ENCODE results near the gene PPCDC. TPM values are rescaled to one million over a fixed set of nuclear protein-coding genes. Genes with fewer than 3 reads are reported as not detected.
"Not testable (repeated sequence)": the region's sequence is repeated elsewhere in the genome, so short reads cannot be mapped to it uniquely, and the experiment has no call there.

Gene PPCDC
- total RNA-seq, 1 donor from 2014 or later, result 25.0 TPM

DNA sequence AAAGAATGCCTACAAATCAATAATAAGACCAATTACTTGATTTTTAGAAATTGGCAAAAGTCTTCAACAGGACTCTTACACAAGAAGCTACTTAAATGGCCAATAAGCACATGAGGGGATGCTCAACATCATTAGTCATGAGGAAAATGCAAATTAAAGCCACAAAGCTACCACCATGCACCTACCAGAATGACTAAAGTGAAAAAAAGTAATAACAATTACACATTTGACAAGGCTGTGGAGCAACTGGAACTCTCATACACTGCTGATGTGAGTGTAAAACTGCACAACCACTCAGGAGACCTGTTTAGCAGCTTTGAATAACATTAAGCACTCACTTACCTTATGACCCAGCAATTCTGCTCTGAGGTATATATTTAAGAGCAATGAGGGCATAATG is 68.4 kb downstream of the PPCDC start:
- DNase-seq (ENCODE audit: low spot score), result no peak
- no peaks in the 10 kb centered on the region for H3K9me3 Mint-ChIP-seq (ENCODE audit: unreplicated experiment)
- H3K4me3 Mint-ChIP-seq (ENCODE audit: unreplicated experiment), result no peak overlapping the region
- no peak for TF ChIP-seq CTCF (IDR thresholded peaks at IDR 0.05; ENCODE audit: unreplicated experiment)
- peaks cover 1% of the 10 kb centered on the region for H3K27me3 Mint-ChIP-seq (ENCODE audit: unreplicated experiment)
- H3K4me1 Mint-ChIP-seq (ENCODE audit: unreplicated experiment), result peaks cover 11% of the 10 kb centered on the region
- no peak overlapping the region for H3K27ac Mint-ChIP-seq (ENCODE audit: unreplicated experiment)
- H3K36me3 Mint-ChIP-seq (ENCODE audit: low read depth, unreplicated experiment), result peaks cover 3% of the 10 kb centered on the region

DNA sequence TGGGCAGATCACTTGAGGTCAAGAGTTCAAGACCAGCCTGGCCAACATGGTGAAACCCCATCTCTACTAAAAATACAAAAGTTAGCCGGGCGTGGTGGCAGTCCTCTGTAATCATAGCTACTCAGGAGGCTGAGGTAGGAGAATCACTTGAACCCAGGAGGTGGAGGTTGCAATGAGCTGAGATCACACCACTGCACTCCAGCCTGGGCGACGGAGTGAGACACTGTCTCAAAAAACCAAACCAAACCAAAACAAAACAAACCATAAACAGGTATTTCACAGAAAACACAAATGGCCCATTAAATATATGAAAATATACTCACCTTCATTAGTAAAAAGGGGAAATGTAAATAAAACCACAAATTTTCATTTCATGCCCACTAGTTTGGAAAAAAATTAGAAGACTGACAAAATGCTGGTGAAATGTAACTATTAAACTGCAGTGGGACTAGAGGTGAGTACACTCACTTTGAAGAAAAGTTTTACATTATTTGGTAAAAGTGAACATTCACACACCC is 71.6 kb downstream of the PPCDC start:
- not testable (repeated sequence) for H3K4me3 Mint-ChIP-seq (ENCODE audit: unreplicated experiment); H3K9me3 Mint-ChIP-seq (ENCODE audit: unreplicated experiment); H3K27ac Mint-ChIP-seq (ENCODE audit: unreplicated experiment)

GRCh38 chr15:75095594-75095993 is 72.2 kb downstream of the PPCDC start:
- Mint-ChIP-seq H3K27me3 (ENCODE audit: unreplicated experiment) (peaks cover 1% of the 10 kb centered on the region), H3K4me3 (ENCODE audit: unreplicated experiment) (no peak overlapping the region), H3K9me3 (ENCODE audit: unreplicated experiment) (no peaks in the 10 kb centered on the region), H3K27ac (ENCODE audit: unreplicated experiment) (no peak overlapping the region), H3K36me3 (ENCODE audit: low read depth, unreplicated experiment) (peaks cover 3% of the 10 kb centered on the region), H3K4me1 (ENCODE audit: unreplicated experiment) (no peaks in the 10 kb centered on the region)
- no peak for DNase-seq (ENCODE audit: low spot score)
- TF ChIP-seq CTCF (IDR thresholded peaks at IDR 0.05; ENCODE audit: unreplicated experiment), result no peak

More for the DNA sequence above, 71.6 kb downstream of the PPCDC start:
- not testable (repeated sequence) for H3K36me3 Mint-ChIP-seq (ENCODE audit: low read depth, unreplicated experiment); H3K27me3 Mint-ChIP-seq (ENCODE audit: unreplicated experiment); H3K4me1 Mint-ChIP-seq (ENCODE audit: unreplicated experiment); DNase-seq (ENCODE audit: low spot score)

DNA sequence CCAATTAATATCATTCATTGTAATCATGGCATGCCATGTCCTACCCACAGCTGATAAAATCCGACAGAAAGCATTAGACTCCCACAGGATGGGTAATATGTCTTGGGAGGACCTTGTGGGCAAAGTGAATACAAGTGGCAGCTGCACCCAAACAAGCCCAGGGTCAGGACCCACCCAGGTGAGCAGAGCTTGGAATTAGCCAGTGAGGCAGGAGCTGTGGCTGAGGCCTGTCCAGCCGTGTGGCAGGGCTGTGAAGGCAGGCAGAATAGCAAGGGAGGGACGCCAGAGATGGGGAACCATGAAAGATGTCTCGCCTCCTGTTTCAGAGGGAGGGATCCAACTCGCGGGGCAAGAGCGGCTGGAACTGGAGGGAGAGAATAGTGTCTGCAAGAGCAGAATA is 74.5 kb downstream of the PPCDC start:
- Mint-ChIP-seq H3K4me3 (ENCODE audit: unreplicated experiment) (no peak overlapping the region), H3K27ac (ENCODE audit: unreplicated experiment) (no peak overlapping the region), H3K36me3 (ENCODE audit: low read depth, unreplicated experiment) (peaks cover 3% of the 10 kb centered on the region), H3K4me1 (ENCODE audit: unreplicated experiment) (no peaks in the 10 kb centered on the region), H3K9me3 (ENCODE audit: unreplicated experiment) (no peaks in the 10 kb centered on the region), H3K27me3 (ENCODE audit: unreplicated experiment) (peaks cover 1% of the 10 kb centered on the region)
- no peak for TF ChIP-seq CTCF (IDR thresholded peaks at IDR 0.05; ENCODE audit: unreplicated experiment)
- no peak for DNase-seq (ENCODE audit: low spot score)

DNA sequence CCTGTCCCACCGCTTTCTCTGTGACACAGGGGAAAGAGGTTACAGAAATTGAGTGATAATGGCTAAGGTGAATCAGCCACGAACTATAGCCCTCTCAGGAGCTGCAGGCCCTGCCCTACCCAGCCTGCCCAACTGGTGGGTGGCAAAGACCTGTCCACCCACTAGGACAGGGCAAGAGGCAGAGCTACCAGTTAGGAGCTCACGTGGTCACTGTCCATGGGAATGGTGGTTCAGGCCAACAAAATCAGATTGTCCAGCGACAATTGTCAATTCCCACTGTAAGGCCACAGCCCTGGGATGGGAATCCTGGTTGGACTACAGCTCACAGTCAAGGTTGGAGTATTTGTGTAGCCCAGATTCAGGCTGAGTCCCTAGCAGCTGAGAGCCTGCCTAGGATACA is 75.0 kb downstream of the PPCDC start:
- no peak for TF ChIP-seq CTCF (IDR thresholded peaks at IDR 0.05; ENCODE audit: unreplicated experiment)
- H3K27ac Mint-ChIP-seq (ENCODE audit: unreplicated experiment), result no peak overlapping the region
- peaks cover 3% of the 10 kb centered on the region for H3K36me3 Mint-ChIP-seq (ENCODE audit: low read depth, unreplicated experiment)
- H3K9me3 Mint-ChIP-seq (ENCODE audit: unreplicated experiment), result no peaks in the 10 kb centered on the region
- no peak for DNase-seq (ENCODE audit: low spot score)
- no peaks in the 10 kb centered on the region for H3K4me1 Mint-ChIP-seq (ENCODE audit: unreplicated experiment)
- H3K27me3 Mint-ChIP-seq (ENCODE audit: unreplicated experiment), result peaks cover 1% of the 10 kb centered on the region
- no peak overlapping the region for H3K4me3 Mint-ChIP-seq (ENCODE audit: unreplicated experiment)

Other genes starting within 250 kb of the PPCDC start
- gene CSK, start 241.5 kb upstream of the PPCDC start, total RNA-seq (ENCODE audit: unreplicated experiment), result 100 TPM
- not detected for gene LMAN1L, start 210.8 kb upstream of the PPCDC start, total RNA-seq (ENCODE audit: unreplicated experiment)
- gene CPLX3, start 197.0 kb upstream of the PPCDC start, total RNA-seq (ENCODE audit: unreplicated experiment), result not detected
- 25.6 TPM for gene ULK3, start 180.4 kb upstream of the PPCDC start, total RNA-seq (ENCODE audit: unreplicated experiment)
- gene SCAMP2, start 150.2 kb upstream of the PPCDC start, total RNA-seq (ENCODE audit: unreplicated experiment), result 56.1 TPM
- gene MPI, start 133.5 kb upstream of the PPCDC start, total RNA-seq (ENCODE audit: unreplicated experiment), result 22.2 TPM
- gene FAM219B, start 116.7 kb upstream of the PPCDC start, total RNA-seq (ENCODE audit: unreplicated experiment), result 70.0 TPM
- 182 TPM for gene COX5A, start 85.5 kb upstream of the PPCDC start, total RNA-seq (ENCODE audit: unreplicated experiment)
- 24.0 TPM for gene RPP25, start 66.8 kb upstream of the PPCDC start, total RNA-seq (ENCODE audit: unreplicated experiment)
- gene SCAMP5, start 28.0 kb upstream of the PPCDC start, total RNA-seq (ENCODE audit: unreplicated experiment), result 132 TPM
- gene C15orf39, start 178.3 kb downstream of the PPCDC start, total RNA-seq (ENCODE audit: unreplicated experiment), result 132 TPM
- gene GOLGA6C, start 234.7 kb downstream of the PPCDC start, total RNA-seq (ENCODE audit: unreplicated experiment), result not detected